HG03159 (cell line): Measurements from ENCODE around the gene BTBD2.

Experiments
- ATAC-seq: cut with Tn5 transposase; IDR thresholded peaks from one replicate; pipeline ENCODE4 v1.9.1; 2021; ENCODE audit warnings: mild to moderate bottlenecking, moderate library complexity; ENCODE audit not compliant: unreplicated experiment

BTBD2 gene

GRCh38 chr19:1944916-1945561 lies 70.5 kb downstream of the BTBD2 start:
- no peak for ATAC-seq

GRCh38 chr19:1944088-1944915 lies 71.2 kb downstream of the BTBD2 start:
- no peak for ATAC-seq

GRCh38 chr19:1943661-1944087 lies 71.8 kb downstream of the BTBD2 start:
- ATAC-seq, result no peak

- ATAC-seq, result no peak
Measured at GRCh38 chr19:1942934-1943555, 72.5 kb downstream of the BTBD2 start.

GRCh38 chr19:1942078-1942933 lies 73.2 kb downstream of the BTBD2 start:
- no peak for ATAC-seq

- ATAC-seq, result peak; percentile 46
Measured at GRCh38 chr19:1941146-1942077, 74.1 kb downstream of the BTBD2 start, which contains the start of gene CSNK1G2. TSS of gene CSNK1G2 (plus strand) at chr19:1941172. CDS start at chr19:1969773, 28,601 bp downstream.

- ATAC-seq, result no peak
Measured at GRCh38 chr19:1938071-1938470, 77.4 kb downstream of the BTBD2 start.

GRCh38 chr19:1936916-1937610 lies 78.5 kb downstream of the BTBD2 start:
- ATAC-seq, result no peak

GRCh38 chr19:1936430-1936829 lies 79.1 kb downstream of the BTBD2 start:
- ATAC-seq, result no peak

- no peak for ATAC-seq
Measured at GRCh38 chr19:1935484-1936208, 79.9 kb downstream of the BTBD2 start.
